VCaP (cell line): ENCODE measurements around the gene FAM98B.

Source experiments
- H3K27ac ChIP-seq: fragments of 450-650 bp; 2 replicates; pipeline ENCODE4 v1.5.1; 2017
- CTCF ChIP-seq: fragments of 450-650 bp; conservative IDR thresholded peaks from 2 replicates; pipeline ENCODE4 v1.5.1; 2017; ENCODE audit warnings: mild to moderate bottlenecking, moderate library complexity

The FAM98B gene

GRCh38 chr15:38518084-38518483 is 64.2 kb downstream of the FAM98B start:
- no peak for TF ChIP-seq CTCF
- H3K27ac ChIP-seq = no peak overlapping the region

GRCh38 chr15:38520035-38520434 is 66.1 kb downstream of the FAM98B start:
- no peak for TF ChIP-seq CTCF
- H3K27ac ChIP-seq = no peak overlapping the region

GRCh38 chr15:38521316-38521715 is 67.4 kb downstream of the FAM98B start:
- no peak for TF ChIP-seq CTCF
- no peak overlapping the region for H3K27ac ChIP-seq

GRCh38 chr15:38522922-38523321 is 69.0 kb downstream of the FAM98B start:
- H3K27ac ChIP-seq = no peak overlapping the region
- no peak for TF ChIP-seq CTCF

GRCh38 chr15:38524156-38524555 is 70.2 kb downstream of the FAM98B start:
- H3K27ac ChIP-seq = no peak overlapping the region
- no peak for TF ChIP-seq CTCF

- TF ChIP-seq CTCF = no peak
- H3K27ac ChIP-seq = no peak overlapping the region
Measured at GRCh38 chr15:38525489-38525888, 71.6 kb downstream of the FAM98B start.

GRCh38 chr15:38526158-38526557 is 72.2 kb downstream of the FAM98B start:
- H3K27ac ChIP-seq = no peak overlapping the region
- TF ChIP-seq CTCF = no peak

- H3K27ac ChIP-seq = no peak overlapping the region
- TF ChIP-seq CTCF = no peak
Measured at GRCh38 chr15:38528294-38528693, 74.4 kb downstream of the FAM98B start.
